Progenitor cell of endocrine pancreas (in vitro differentiated cells): ENCODE measurements around the gene NGB. TPM values are rescaled to one million over a fixed set of nuclear protein-coding genes. Genes with fewer than 3 reads are reported as not detected.

ENCODE experiments used
- DNase-seq: peaks from one replicate; pipeline ENCODE4 v3.0.0; 2021; ENCODE audit warnings: low spot score; ENCODE audit not compliant: unreplicated experiment
- H3K27ac Mint-ChIP-seq: 2 replicates; pipeline ENCODE4 v1.8.0; 2021; ENCODE audit warnings: mild to moderate bottlenecking, moderate library complexity, mixed read lengths
- H3K27me3 Mint-ChIP-seq: 2 replicates; pipeline ENCODE4 v1.8.0; 2021; ENCODE audit warnings: mixed read lengths
- H3K36me3 Mint-ChIP-seq: 2 replicates; pipeline ENCODE4 v1.8.0; 2022; ENCODE audit warnings: mixed read lengths; ENCODE audit not compliant: insufficient read depth
- H3K4me1 Mint-ChIP-seq: 2 replicates; pipeline ENCODE4 v1.8.0; 2021; ENCODE audit warnings: low read depth, mixed read lengths
- H3K4me3 Mint-ChIP-seq: 2 replicates; pipeline ENCODE4 v1.8.0; 2021; ENCODE audit warnings: low read depth, mild to moderate bottlenecking, moderate library complexity, mixed read lengths
- H3K9me3 Mint-ChIP-seq: 2 replicates; pipeline ENCODE4 v1.8.0; 2021; ENCODE audit warnings: low read depth, mixed read lengths
- CTCF ChIP-seq: fragments of 200-600 bp; sonication (generic); IDR thresholded peaks from one replicate; pipeline ENCODE4 v1.5.0; 2021; ENCODE audit warnings: antibody characterized with exemption, mild to moderate bottlenecking; ENCODE audit not compliant: unreplicated experiment
- total RNA-seq: library from RNA; stranded (reverse); gene quantifications from 2 replicates; pipeline ENCODE4 v1.2.1, GENCODE V29; 2021

NGB gene
- total RNA-seq, 1 donor from 2014 or later = not detected

- TF ChIP-seq CTCF = no peak
- Mint-ChIP-seq H3K36me3 (peaks cover 1% of the 10 kb centered on the region), H3K27ac (no peak overlapping the region), H3K27me3 (peaks cover 56% of the 10 kb centered on the region), H3K4me1 (peaks cover 3% of the 10 kb centered on the region), H3K4me3 (no peak overlapping the region), H3K9me3 (no peaks in the 10 kb centered on the region)
- DNase-seq = no peak
Measured at GRCh38 chr14:77270361-77271112, 469 bp downstream of the NGB start.

- TF ChIP-seq CTCF = no peak
- Mint-ChIP-seq H3K4me1 (peaks cover 3% of the 10 kb centered on the region), H3K27ac (no peak overlapping the region), H3K36me3 (peaks cover 1% of the 10 kb centered on the region), H3K27me3 (peaks cover 59% of the 10 kb centered on the region), H3K4me3 (no peak overlapping the region), H3K9me3 (no peaks in the 10 kb centered on the region)
- no peak for DNase-seq
Measured at GRCh38 chr14:77268989-77269600, 1.9 kb downstream of the NGB start.

DNA sequence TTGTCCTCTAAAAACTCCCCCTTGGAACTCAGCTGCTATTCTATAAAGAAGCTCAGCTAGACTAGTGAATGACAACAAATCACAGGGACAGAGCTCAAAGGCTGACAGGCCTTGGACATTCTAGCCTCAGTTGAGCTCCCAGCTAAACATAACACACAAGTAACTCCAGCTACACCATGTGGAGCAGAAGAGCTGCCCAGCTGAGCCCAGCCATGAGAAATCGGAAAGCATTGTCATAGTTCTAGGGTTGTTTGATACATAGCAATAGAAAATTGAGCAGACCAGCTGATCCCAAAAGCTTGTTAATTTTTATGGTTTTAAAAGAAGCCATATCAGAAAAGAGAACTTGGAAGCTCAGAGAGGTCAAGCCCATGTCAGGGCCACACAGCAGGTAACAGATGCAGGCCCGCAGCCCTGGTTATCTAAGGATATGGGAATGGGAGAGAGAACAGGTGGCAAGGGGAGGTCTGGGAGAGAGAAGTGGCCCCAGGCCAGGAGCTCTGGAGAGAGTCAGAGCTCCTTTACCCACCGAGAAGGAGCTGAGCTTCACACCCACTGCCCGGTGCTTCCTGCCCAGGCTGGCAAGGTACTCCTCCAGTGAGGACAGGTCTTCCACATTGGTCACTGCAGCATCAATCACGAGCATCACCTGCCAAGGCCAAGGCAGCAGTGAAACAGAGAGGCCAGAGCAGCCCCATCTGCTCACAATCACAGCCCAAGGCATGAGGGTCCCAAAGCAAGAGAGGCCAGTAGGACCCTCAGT is 2.9 kb downstream of the NGB start:
- H3K27ac Mint-ChIP-seq = no peak overlapping the region
- no peak for DNase-seq
- no peak for TF ChIP-seq CTCF
- H3K27me3 Mint-ChIP-seq = peaks cover 62% of the 10 kb centered on the region
- no peaks in the 10 kb centered on the region for H3K36me3 Mint-ChIP-seq
- H3K4me1 Mint-ChIP-seq = peaks cover 3% of the 10 kb centered on the region
- H3K4me3 Mint-ChIP-seq = no peak overlapping the region
- H3K9me3 Mint-ChIP-seq = no peaks in the 10 kb centered on the region

DNA sequence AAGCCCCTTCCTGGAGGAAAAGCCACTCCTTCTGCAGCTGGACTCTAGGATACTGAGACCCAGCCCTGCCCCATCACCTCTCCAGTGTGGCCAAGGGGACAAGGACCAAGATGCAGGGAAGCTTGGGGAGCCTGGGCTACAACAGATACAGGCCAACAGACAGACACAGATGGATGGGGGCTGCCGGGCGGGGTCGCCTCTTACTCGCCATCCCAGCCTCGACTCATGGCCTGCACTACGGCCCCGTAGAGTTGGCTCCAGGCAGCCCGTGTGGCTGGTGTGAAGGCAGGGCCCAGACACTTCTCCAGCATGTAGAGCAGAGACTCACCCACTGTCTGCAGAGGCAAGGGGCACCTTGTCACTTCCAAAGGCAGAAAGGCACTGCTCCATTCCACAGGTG is 4.7 kb downstream of the NGB start:
- no peak for DNase-seq
- H3K27ac Mint-ChIP-seq = no peak overlapping the region
- TF ChIP-seq CTCF = no peak
- peaks cover 3% of the 10 kb centered on the region for H3K4me1 Mint-ChIP-seq
- H3K9me3 Mint-ChIP-seq = no peaks in the 10 kb centered on the region
- no peaks in the 10 kb centered on the region for H3K36me3 Mint-ChIP-seq
- H3K4me3 Mint-ChIP-seq = no peak overlapping the region
- peaks cover 51% of the 10 kb centered on the region for H3K27me3 Mint-ChIP-seq

DNA sequence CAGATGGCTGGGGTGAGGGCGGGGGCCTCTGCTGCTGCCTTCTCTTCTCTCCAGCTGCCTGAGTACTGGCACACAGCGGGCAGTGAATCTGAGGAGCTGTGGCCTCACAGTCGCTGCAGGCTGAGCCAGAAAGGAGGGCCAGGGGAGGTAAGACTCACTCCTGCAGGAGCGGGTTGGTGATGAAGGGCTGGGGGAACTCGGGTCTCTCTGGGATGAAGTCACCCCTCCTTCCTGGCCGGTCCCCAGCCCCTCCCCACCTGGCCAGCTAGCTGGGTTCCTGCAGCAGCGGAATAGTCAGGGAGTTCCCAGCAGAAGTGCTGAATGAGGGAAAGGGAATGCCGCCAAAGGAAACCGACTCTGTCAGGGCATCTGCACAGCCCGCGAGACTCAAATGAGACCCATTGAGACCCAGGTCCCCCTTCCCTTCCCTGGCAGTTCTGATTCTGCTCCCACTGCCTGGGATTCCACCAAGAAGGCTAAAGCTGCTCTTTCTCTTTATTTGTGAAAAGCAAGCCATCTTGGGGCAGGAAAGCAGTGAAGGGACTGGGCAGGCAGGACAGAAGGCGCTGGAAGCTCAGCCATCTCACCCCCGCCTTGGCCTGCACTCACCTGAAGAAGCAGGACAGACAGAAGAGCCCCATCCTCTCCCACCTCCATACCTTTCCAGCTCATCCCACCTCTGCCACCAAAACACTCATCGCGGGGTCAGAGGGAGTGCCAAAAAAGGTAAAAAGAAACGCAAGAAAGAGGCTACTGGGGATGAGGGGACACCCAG is 5.3 kb downstream of the NGB start:
- H3K36me3 Mint-ChIP-seq = no peaks in the 10 kb centered on the region
- peaks cover 51% of the 10 kb centered on the region for H3K27me3 Mint-ChIP-seq
- no peak for DNase-seq
- H3K27ac Mint-ChIP-seq = no peak overlapping the region
- TF ChIP-seq CTCF = no peak
- H3K9me3 Mint-ChIP-seq = no peaks in the 10 kb centered on the region
- H3K4me1 Mint-ChIP-seq = peaks cover 3% of the 10 kb centered on the region
- H3K4me3 Mint-ChIP-seq = no peak overlapping the region
